ENCODE results near the gene LRTM1.

The LRTM1 gene

GRCh38 chr3:54928046-54928770 is at the start of gene LRTM1:
LRTM1 (minus strand) TSS chr3:54928059; CDS start chr3:54927911, 148 bp downstream.
- no peak for DNase-seq

GRCh38 chr3:54977439-54977838 is 49.6 kb upstream of the LRTM1 start:
- no peak for DNase-seq

GRCh38 chr3:54970895-54971294 is 43.0 kb upstream of the LRTM1 start:
- DNase-seq, result no peak

- DNase-seq, result no peak
Observed at GRCh38 chr3:54969652-54970051, 41.8 kb upstream of the LRTM1 start.

- DNase-seq, result peak in 1 of 2 experiments; percentile 15
Observed at GRCh38 chr3:54968546-54969172, 40.8 kb upstream of the LRTM1 start.

- no peak for DNase-seq
Observed at GRCh38 chr3:54967731-54968161, 39.9 kb upstream of the LRTM1 start.

GRCh38 chr3:54966979-54967378 is 39.1 kb upstream of the LRTM1 start:
- DNase-seq, result no peak

GRCh38 chr3:54965746-54966145 is 37.9 kb upstream of the LRTM1 start:
- DNase-seq, result no peak

- DNase-seq, result no peak
Observed at GRCh38 chr3:54964081-54964480, 36.2 kb upstream of the LRTM1 start.

GRCh38 chr3:54963641-54964040 is 35.8 kb upstream of the LRTM1 start:
- DNase-seq, result no peak

GRCh38 chr3:54962200-54962599 is 34.3 kb upstream of the LRTM1 start:
- no peak for DNase-seq

- no peak for DNase-seq
Observed at GRCh38 chr3:54960701-54961100, 32.8 kb upstream of the LRTM1 start.

- no peak for DNase-seq
Observed at GRCh38 chr3:54960082-54960481, 32.2 kb upstream of the LRTM1 start.

- no peak for DNase-seq
Observed at GRCh38 chr3:54957711-54958110, 29.9 kb upstream of the LRTM1 start.

- no peak for DNase-seq
Observed at GRCh38 chr3:54955941-54956340, 28.1 kb upstream of the LRTM1 start.

- no peak for DNase-seq
Observed at GRCh38 chr3:54955496-54955895, 27.6 kb upstream of the LRTM1 start.

- DNase-seq, result no peak
Observed at GRCh38 chr3:54954521-54954920, 26.7 kb upstream of the LRTM1 start.

GRCh38 chr3:54954022-54954421 is 26.2 kb upstream of the LRTM1 start:
- DNase-seq, result no peak

GRCh38 chr3:54951405-54951804 is 23.5 kb upstream of the LRTM1 start:
- peak in 1 of 2 experiments; percentile 13 for DNase-seq

GRCh38 chr3:54950391-54951003 is 22.6 kb upstream of the LRTM1 start:
- no peak for DNase-seq

GRCh38 chr3:54949491-54950044 is 21.7 kb upstream of the LRTM1 start:
- DNase-seq, result no peak

- no peak for DNase-seq
Observed at GRCh38 chr3:54941690-54942362, 14.0 kb upstream of the LRTM1 start.

GRCh38 chr3:54940971-54941370 is 13.1 kb upstream of the LRTM1 start:
- no peak for DNase-seq
